Neuronal stem cell (in vitro differentiated cells): ENCODE results near the gene CXCL17.

Experiments
- DNase-seq: peaks from one replicate; pipeline ENCODE4 v3.0.0-alpha.2; 2013; ENCODE audit warnings: low spot score
- H2AFZ ChIP-seq: one replicate; pipeline ENCODE4 v1.6.1; 2013; ENCODE audit warnings: mild to moderate bottlenecking, low read length, inconsistent platforms
- H2AK5ac ChIP-seq: 2 replicates; pipeline ENCODE4 v1.6.1; 2013; ENCODE audit warnings: low read depth, mild to moderate bottlenecking, inconsistent platforms, low read length, moderate library complexity, mixed read lengths
- H2BK120ac ChIP-seq: 2 replicates; pipeline ENCODE4 v1.6.1; 2013; ENCODE audit warnings: low read depth, mild to moderate bottlenecking, inconsistent platforms, low read length, moderate library complexity, mixed read lengths
- H2BK12ac ChIP-seq: one replicate; pipeline ENCODE4 v1.6.1; 2013; ENCODE audit warnings: low read length, inconsistent platforms
- H2BK15ac ChIP-seq: 2 replicates; pipeline ENCODE4 v1.6.1; 2013; ENCODE audit warnings: mild to moderate bottlenecking, low read length, inconsistent platforms, mixed read lengths
- H2BK5ac ChIP-seq: one replicate; pipeline ENCODE4 v1.6.1; 2013; ENCODE audit warnings: inconsistent platforms, mild to moderate bottlenecking, low read length, moderate library complexity
- H3K14ac ChIP-seq: one replicate; pipeline ENCODE4 v1.6.1; 2013; ENCODE audit warnings: low read length, inconsistent platforms
- H3K18ac ChIP-seq: 2 replicates; pipeline ENCODE4 v1.6.1; 2013; ENCODE audit warnings: low read length, inconsistent platforms
- H3K23ac ChIP-seq: 2 replicates; pipeline ENCODE4 v1.6.1; 2013; ENCODE audit warnings: low read depth, mild to moderate bottlenecking, mixed read lengths, low read length, inconsistent platforms; ENCODE audit not compliant: poor library complexity
- H3K27ac ChIP-seq: replicated peaks from 3 replicates; pipeline ENCODE4 v1.5.1; 2013; ENCODE audit warnings: low read length, inconsistent platforms
- H3K27me3 ChIP-seq, 3 experiments: 2 replicates each; pipeline ENCODE4 v1.6.1; 2013; ENCODE audit warnings: low read length in 3 of 3, mild to moderate bottlenecking in 2 of 3, inconsistent platforms in 1 of 3, low read depth in 1 of 3, mixed read lengths in 1 of 3, moderate library complexity in 1 of 3; ENCODE audit not compliant: control insufficient read depth in 3 of 3, insufficient read depth in 3 of 3
- H3K36me3 ChIP-seq, 2 donors: replicated peaks in 1 of 2; 2 replicates each; pipeline ENCODE4 v1.6.1; 2013; ENCODE audit warnings: low read length in 2 of 2; ENCODE audit not compliant: control insufficient read depth in 2 of 2, insufficient read depth in 2 of 2
- H3K4ac ChIP-seq: 2 replicates; pipeline ENCODE4 v1.6.1; 2013; ENCODE audit warnings: inconsistent platforms, mild to moderate bottlenecking, low read length, moderate library complexity
- H3K4me1 ChIP-seq, 2 donors: 1 replicate in 1 of 2; 2 replicates in 1 of 2; pipeline ENCODE4 v1.6.1; 2013; ENCODE audit warnings: low read length in 2 of 2, low read depth in 1 of 2; ENCODE audit not compliant: control insufficient read depth in 2 of 2, insufficient read depth in 1 of 2
- H3K4me2 ChIP-seq: one replicate; pipeline ENCODE4 v1.6.1; 2013; ENCODE audit warnings: mild to moderate bottlenecking, low read length, inconsistent platforms; ENCODE audit not compliant: insufficient read depth, poor library complexity, severe bottlenecking
- H3K4me3 ChIP-seq, 2 donors: 2 replicates each; pipeline ENCODE4 v1.5.1; 2013; ENCODE audit warnings: low read length in 2 of 2, mild to moderate bottlenecking in 2 of 2, inconsistent platforms in 1 of 2, moderate library complexity in 1 of 2
- H3K79me1 ChIP-seq: one replicate; pipeline ENCODE4 v1.6.1; 2013; ENCODE audit warnings: low read depth, mild to moderate bottlenecking, inconsistent platforms, low read length, moderate library complexity
- H3K9ac ChIP-seq: one replicate; pipeline ENCODE4 v1.6.1; 2013; ENCODE audit warnings: mild to moderate bottlenecking, low read depth, low read length, inconsistent platforms; ENCODE audit not compliant: poor library complexity
- H3K9me3 ChIP-seq, 2 donors: replicated peaks in 1 of 2; 2 replicates each; pipeline versions ENCODE3 to v1.6.1; 2013; ENCODE audit warnings: low read length in 2 of 2, mild to moderate bottlenecking in 2 of 2, inconsistent platforms in 1 of 2, low read depth in 1 of 2, mixed read lengths in 1 of 2, moderate library complexity in 1 of 2; ENCODE audit not compliant: control insufficient read depth in 2 of 2, insufficient read depth in 1 of 2
- H4K8ac ChIP-seq: one replicate; pipeline ENCODE4 v1.6.1; 2013; ENCODE audit warnings: low read depth, mild to moderate bottlenecking, inconsistent platforms, low read length, moderate library complexity
- H4K91ac ChIP-seq: one replicate; pipeline ENCODE4 v1.6.1; 2013; ENCODE audit warnings: low read length, low read depth, mild to moderate bottlenecking, inconsistent platforms; ENCODE audit not compliant: poor library complexity
- WGBS, 2 donors: extraction: QIAGEN DNeasy Blood & Tissue Kit; methylation state at CpG; one replicate each; pipeline ENCODE4 v1.1.7; 2013; ENCODE audit warnings: missing lambda C conversion rate in 2 of 2, mixed read lengths in 1 of 2; ENCODE audit not compliant: insufficient read length in 2 of 2, insufficient replicate concordance in 1 of 2; ENCODE audit errors: extremely low coverage in 2 of 2; 5-methylcytosine and 5-hydroxymethylcytosine counted together

CXCL17 gene

DNA sequence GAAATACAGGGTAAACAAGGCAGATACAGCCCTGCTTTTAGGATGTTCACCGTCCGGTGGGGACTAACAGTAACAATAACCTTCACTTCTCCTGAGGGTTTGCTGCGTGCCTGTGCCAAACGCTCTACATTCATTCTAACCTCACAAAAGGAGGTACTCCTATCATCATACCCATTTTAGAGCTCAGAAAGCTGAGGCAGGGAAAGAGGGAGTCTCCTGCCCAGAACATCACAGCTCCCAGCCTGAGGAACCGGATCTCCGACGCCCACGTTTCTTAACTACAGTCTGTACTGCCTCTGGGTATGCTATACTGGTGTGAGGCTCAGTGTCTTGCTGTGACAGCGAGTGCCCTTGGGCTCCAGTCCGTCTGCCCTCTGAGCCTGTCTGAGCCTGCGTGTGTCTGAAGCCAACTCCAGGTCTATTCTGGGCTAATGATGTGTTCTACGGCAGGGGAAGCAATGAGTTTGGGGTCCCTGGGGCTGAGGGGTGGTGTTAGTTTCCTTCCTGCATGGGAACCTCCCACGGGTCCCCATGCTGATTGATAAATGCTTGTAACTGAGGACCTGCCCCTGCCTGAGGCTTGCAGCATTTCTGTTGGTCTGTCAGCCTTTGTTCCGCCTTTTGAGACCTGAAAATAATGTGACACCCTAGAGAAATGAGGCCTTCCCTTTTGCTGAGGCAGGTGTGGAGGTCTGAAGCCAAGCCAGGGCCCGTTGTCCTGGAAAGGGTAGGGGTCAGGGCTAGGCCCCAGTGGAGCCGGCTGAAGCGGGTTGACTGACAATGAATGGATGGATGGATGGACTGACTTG lies 20.4 kb downstream of the CXCL17 start:
- H2AFZ ChIP-seq, result peak overlapping the region; percentile 96
- peak overlapping the region; percentile 21 for H3K18ac ChIP-seq
- no peak overlapping the region for H2BK5ac ChIP-seq
- H3K4ac ChIP-seq, result no peak overlapping the region
- no peak overlapping the region for H3K23ac ChIP-seq
- peak overlapping the region; percentile 85 for H3K4me2 ChIP-seq
- H2BK12ac ChIP-seq, result no peak overlapping the region
- H3K79me1 ChIP-seq, result peaks cover 3% of the 10 kb centered on the region
- no peak overlapping the region for H3K14ac ChIP-seq
- H3K9me3 ChIP-seq, result peaks cover 0 to 6% of the 10 kb centered on the region in 2 donors
- no peak overlapping the region for H2BK15ac ChIP-seq
- peak overlapping the region; percentile 73 for H2AK5ac ChIP-seq
- H3K4me3 ChIP-seq, result peak overlapping the region; percentile 91 to 95
- H2BK120ac ChIP-seq, result no peak overlapping the region
- H4K8ac ChIP-seq, result no peak overlapping the region
- peak overlapping the region; percentile 64 for H3K9ac ChIP-seq
- no peak overlapping the region for H4K91ac ChIP-seq
- peaks cover 2 to 10% of the 10 kb centered on the region in 2 donors for H3K36me3 ChIP-seq
- peaks cover 15 to 16% of the 10 kb centered on the region in 2 donors for H3K4me1 ChIP-seq
- no CpG with 5 or more reads among the region's 17 CpGs for WGBS, 2 donors
- H3K27me3 ChIP-seq, result peaks cover 0 to 13% (median 0%) of the 10 kb centered on the region in 3 experiments
- H3K27ac ChIP-seq, result no peak overlapping the region
- DNase-seq, result no peak

DNA sequence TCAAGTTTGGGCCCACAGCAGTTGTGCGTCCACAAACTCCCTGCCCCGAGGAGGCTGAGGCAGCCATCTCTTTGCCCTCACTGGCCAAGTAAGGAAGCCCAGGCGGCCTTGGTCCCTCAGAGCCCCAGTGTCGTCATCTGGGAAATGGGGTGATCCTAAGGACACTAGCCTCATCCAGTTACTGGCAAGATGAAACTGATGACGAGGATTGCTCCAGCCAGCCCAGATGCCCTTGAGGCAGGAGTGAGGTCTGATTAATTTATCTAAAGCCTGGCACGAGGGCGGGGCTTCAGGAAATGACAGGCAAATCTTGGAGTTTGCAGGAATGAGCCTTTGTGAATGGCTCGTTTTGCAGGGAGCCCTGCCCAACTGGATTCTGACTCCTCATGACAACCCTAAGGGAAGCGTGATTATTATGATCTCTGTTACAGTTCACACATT lies 21.1 kb downstream of the CXCL17 start:
- Histone ChIP-seq H2AFZ (no peak overlapping the region), H3K4me1 (peaks cover 15 to 16% of the 10 kb centered on the region in 2 donors), H3K4me3 (peak overlapping the region in 1 of 2 donors; percentile 95), H3K79me1 (peaks cover 3% of the 10 kb centered on the region), H3K23ac (peak overlapping the region; percentile 40), H2BK120ac (no peak overlapping the region), H4K91ac (no peak overlapping the region), H4K8ac (no peak overlapping the region), H3K9me3 (peaks cover 0 to 6% of the 10 kb centered on the region in 2 donors), H2BK15ac (no peak overlapping the region), H2BK5ac (peak overlapping the region; percentile 59), H3K27me3 (peaks cover 0 to 13% (median 0%) of the 10 kb centered on the region in 3 experiments), H3K36me3 (peaks cover 2 to 13% of the 10 kb centered on the region in 2 donors), H3K14ac (no peak overlapping the region), H3K18ac (no peak overlapping the region), H3K27ac (no peak overlapping the region), H3K9ac (no peak overlapping the region), H3K4me2 (no peak overlapping the region), H3K4ac (no peak overlapping the region), H2BK12ac (no peak overlapping the region), H2AK5ac (peak overlapping the region; percentile 27)
- WGBS, 2 donors, result no CpG with 5 or more reads among the region's 9 CpGs
- no peak for DNase-seq

DNA sequence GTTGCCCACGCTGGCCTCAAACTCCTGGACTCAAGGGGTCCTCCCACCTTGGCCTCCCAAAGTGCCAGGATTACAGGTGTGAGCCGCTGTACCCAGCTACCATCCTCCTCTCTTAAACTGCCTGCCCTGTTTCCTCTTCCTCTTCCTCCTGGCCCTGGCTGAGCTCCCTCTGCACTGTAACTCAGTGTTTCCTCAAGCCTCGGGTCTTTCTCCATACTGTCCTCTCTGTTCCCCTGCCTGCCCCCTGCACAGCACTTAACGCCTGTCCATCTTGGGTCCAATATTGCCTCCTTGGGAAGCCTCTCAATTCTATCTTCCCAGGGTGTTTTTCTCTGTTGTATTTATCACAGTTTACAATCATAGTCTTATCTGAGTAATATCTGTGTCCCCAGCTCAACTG lies 21.6 kb downstream of the CXCL17 start:
- peak overlapping the region; percentile 9 for H4K8ac ChIP-seq
- H2BK15ac ChIP-seq, result no peak overlapping the region
- no peak overlapping the region for H3K4ac ChIP-seq
- peaks cover 2 to 17% of the 10 kb centered on the region in 2 donors for H3K36me3 ChIP-seq
- H3K27ac ChIP-seq, result no peak overlapping the region
- DNase-seq, result no peak
- H3K18ac ChIP-seq, result no peak overlapping the region
- H3K79me1 ChIP-seq, result peaks cover 3% of the 10 kb centered on the region
- WGBS, 2 donors, result no CpG with 5 or more reads among the region's 4 CpGs
- H2BK12ac ChIP-seq, result peak overlapping the region; percentile 78
- no peak overlapping the region for H3K9ac ChIP-seq
- peak overlapping the region; percentile 27 for H2AK5ac ChIP-seq
- H3K4me1 ChIP-seq, result peaks cover 15 to 16% of the 10 kb centered on the region in 2 donors
- H3K27me3 ChIP-seq, result peaks cover 0 to 13% (median 0%) of the 10 kb centered on the region in 3 experiments
- H3K23ac ChIP-seq, result no peak overlapping the region
- peaks cover 0 to 6% of the 10 kb centered on the region in 2 donors for H3K9me3 ChIP-seq
- no peak overlapping the region for H3K4me2 ChIP-seq
- H3K14ac ChIP-seq, result no peak overlapping the region
- H4K91ac ChIP-seq, result no peak overlapping the region
- no peak overlapping the region for H3K4me3 ChIP-seq
- H2BK5ac ChIP-seq, result no peak overlapping the region
- H2BK120ac ChIP-seq, result no peak overlapping the region
- H2AFZ ChIP-seq, result no peak overlapping the region

DNA sequence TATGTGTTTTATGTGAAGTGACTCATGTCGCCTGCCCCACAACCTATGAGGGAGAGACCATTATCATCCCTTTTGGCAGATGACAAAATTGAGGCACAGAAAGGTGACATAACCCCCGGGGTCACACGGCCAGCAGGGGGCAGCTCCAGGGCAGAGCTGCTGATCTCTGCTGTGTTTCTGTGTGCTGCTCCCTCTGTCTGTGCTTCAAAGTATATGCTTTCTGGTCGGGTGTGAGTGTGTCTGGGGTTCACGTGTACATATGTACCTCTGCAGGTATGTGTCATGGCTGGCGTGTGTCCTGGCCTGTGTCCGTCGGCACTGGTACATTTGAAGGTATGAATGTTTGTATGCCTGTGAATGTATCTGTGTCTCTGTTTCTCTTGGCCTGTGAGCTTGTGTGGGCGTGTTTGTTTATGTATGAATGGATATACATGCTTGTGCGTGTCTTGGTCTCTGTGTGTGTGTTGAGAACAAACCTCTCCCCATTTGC lies 22.6 kb downstream of the CXCL17 start:
- H3K36me3 ChIP-seq, result peaks cover 2 to 20% of the 10 kb centered on the region in 2 donors
- no peak overlapping the region for H3K4ac ChIP-seq
- H3K14ac ChIP-seq, result no peak overlapping the region
- H2AFZ ChIP-seq, result no peak overlapping the region
- H2BK12ac ChIP-seq, result no peak overlapping the region
- peaks cover 3% of the 10 kb centered on the region for H3K79me1 ChIP-seq
- H3K23ac ChIP-seq, result peak overlapping the region; percentile 62
- no peak overlapping the region for H3K4me2 ChIP-seq
- H2AK5ac ChIP-seq, result no peak overlapping the region
- no peak for DNase-seq
- H3K18ac ChIP-seq, result peak overlapping the region; percentile 42
- whole genome bisulfite sequencing, 2 donors, result no CpG with 5 or more reads among the region's 10 CpGs
- H3K27ac ChIP-seq, result no peak overlapping the region
- no peak overlapping the region for H4K91ac ChIP-seq
- no peak overlapping the region for H3K4me3 ChIP-seq
- H2BK120ac ChIP-seq, result no peak overlapping the region
- peaks cover 15 to 16% of the 10 kb centered on the region in 2 donors for H3K4me1 ChIP-seq
- no peak overlapping the region for H2BK15ac ChIP-seq
- no peak overlapping the region for H4K8ac ChIP-seq
- H2BK5ac ChIP-seq, result no peak overlapping the region
- no peak overlapping the region for H3K9ac ChIP-seq
- H3K27me3 ChIP-seq, result peaks cover 0 to 13% (median 0%) of the 10 kb centered on the region in 3 experiments
- peaks cover 0 to 6% of the 10 kb centered on the region in 2 donors for H3K9me3 ChIP-seq
